NCI-H1092 (cell line): ENCODE results near the gene PSTK.

Source experiments
- DNase-seq: peaks from one replicate; lab custom pipeline; 2025; lab: John Stamatoyannopoulos, UW

Gene PSTK

DNA sequence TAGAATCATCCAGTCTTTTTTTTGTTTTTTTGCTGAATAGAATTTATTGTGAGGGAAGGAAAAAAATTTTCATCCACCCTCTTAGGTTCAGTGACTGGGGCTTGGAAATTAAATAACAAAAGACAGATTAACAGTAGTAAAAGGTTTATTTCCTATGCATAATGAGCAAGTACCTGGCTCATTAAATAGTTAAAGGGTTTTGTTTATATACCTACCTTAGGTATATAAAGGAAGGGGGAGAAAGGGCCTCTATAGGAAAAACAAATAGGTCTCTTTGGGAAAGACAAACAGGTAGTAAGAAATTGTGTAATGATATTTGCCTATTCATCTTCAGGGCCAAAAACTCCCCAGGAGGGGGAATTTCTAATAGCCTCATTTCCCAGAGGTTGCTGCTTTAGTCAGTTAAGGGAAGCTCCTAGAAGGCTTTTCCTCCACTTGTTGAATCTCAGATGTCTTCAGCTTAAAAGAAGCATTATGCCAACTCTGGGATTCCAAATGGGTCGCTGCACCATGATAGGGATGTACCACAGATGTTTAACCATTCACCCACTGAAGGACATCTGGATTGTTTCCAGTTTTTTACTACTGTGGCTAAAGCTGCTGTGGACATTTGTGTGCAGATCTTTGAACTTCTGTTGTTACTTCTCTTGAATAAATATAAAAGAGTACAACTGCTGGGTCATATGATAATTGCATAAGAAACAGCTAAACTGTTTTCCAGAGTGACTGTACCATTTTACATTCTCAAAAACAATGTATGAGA lies 39.9 kb downstream of the PSTK start:
- DNase-seq = no peak

DNA sequence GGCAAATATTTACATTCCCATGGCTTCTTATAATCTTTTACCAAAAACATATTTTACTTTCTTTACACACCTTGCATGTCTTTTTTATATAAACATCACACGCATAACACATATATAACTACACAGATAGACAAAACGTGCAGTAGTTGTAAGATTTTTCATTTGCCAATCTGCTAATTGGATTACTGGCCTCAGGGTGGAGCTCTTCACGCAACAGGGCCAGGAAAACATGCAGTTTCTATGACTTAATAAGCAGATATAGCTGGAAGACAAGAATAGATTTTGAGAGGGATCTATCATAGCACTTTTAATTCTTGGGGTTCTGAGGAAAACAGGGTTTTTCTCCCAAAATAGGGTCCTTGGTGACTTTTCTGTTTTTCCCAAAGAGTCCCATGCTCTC lies 41.3 kb downstream of the PSTK start:
- no peak for DNase-seq

DNA sequence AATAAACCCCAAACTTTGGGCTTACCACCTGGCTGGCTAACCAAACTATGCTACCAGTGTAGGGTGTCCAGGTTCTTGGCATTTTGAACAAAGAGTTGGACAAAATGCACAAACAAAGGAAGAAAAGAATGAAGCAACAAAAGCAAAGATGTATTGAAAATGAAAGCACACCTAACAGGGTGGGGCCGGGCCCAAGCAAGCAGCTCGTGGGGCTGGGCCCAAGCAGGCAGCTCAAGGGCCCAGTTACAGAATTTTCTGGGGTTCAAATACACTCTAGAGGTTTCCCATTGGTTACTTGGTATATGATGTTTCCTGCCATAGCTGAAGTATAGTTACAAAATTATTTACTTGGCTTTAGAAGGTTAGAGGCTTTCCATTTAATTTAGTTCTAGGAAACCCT lies 44.3 kb downstream of the PSTK start:
- DNase-seq = no peak

DNA sequence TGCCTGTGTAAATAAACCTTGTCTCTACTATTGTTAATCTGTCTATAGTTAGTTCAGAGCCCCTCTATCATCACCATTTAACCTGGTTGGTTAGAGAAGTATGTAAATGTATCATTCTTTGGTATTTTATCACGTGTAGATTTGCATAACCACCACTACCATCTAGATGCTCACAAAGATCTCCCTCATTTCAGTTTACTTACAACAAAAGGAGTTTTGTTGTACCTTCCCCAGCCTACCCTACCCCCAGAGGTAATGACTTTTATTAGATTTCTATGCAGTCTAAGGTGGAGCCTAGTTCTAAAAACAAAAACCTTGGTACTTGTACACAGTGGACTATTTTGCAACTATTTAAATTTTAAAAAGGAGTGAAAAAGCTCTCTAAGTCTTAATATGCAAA lies 46.1 kb downstream of the PSTK start:
- no peak for DNase-seq

- DNase-seq = no peak
Measured at GRCh38 chr10:123027861-123028260, 47.7 kb downstream of the PSTK start.

DNA sequence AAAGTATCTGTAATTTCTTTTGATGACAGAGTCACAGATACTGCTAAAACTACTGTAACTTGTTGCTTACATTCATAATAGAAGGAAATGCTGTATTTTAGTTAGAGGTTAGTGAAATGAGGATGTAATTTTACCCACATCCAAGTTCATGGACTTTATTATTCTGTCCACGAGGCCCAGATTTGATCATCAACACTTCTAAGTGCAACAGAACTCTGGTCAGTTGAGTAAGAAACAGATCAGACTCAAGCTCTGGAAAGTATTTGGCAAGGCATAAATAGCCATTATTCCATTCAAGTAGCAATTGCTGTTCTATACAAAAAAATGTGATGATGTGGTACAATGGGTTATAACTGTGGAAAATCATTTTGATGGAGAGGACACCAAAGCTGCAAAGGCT lies 50.9 kb downstream of the PSTK start:
- no peak for DNase-seq

GRCh38 chr10:123034332-123034731 lies 54.1 kb downstream of the PSTK start:
- DNase-seq = no peak

- DNase-seq = no peak
Measured at GRCh38 chr10:123035467-123036086, 55.4 kb downstream of the PSTK start.

GRCh38 chr10:123038782-123039631 lies 58.8 kb downstream of the PSTK start:
- no peak for DNase-seq

DNA sequence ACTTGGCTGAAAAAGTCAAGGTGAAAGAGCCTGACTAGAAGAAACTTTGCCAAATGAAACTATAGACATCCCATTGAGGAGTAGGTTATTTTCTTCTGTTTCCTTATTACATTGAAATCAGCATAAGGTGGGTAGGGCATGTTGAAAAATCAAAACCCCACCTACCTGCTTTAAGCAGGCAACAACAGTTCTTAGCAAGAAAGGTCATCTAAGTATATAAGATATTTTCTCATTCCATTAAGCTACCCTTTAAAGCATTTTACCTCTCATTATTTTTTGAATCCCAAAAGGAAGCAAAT lies 59.4 kb downstream of the PSTK start:
- DNase-seq = no peak
